ENCODE data around the gene FAM83E.

DNA sequence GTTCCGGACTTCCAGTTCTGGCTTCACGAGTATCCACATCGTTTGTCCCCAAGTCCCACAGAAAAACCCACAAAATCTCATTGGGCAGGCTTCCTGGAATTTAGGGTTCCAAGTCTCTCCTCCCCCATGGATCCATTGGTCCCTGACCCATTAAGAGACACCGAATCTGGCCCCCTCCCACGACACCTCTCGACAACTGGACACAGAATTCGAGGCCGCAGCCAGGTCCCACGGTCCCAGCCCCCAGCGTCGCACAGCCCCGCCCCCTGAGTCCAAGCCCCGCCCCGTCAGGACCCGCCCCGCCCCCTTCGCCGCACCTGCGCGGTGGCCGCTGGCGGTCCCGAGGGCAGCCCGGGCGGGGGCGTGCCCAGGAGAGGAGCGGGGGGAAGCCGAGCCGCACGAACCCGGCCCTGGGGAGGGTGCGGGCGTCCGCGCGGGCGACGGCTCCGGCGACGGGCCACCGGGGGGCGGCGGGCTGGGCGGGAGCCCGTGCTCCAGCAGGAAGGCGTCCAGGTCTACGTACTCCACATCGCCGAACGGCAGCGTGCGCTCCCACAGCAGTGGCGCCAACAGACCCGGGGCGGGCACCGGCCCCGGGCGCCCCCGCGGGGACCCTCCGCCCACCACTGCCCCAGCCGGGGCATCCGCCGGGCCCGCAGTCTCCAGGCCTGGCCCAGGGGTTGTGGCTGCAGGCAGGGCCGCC lies 20.5 kb upstream of the FAM83E start:
- TF ChIP-seq CTCF (IDR thresholded peaks at IDR 0.05 in 4 of 5, conservative IDR thresholded peaks at IDR 0.05 in 1 of 5) (peak in 1 of 5 experiments; percentile 24), POLR2A (IDR thresholded peaks at IDR 0.05) (peak; percentile 94)
